ENCODE results near the gene CLEC18B. TPM values are rescaled to one million over a fixed set of nuclear protein-coding genes. Genes with fewer than 3 reads are reported as not detected.
"Not testable (repeated sequence)": the region's sequence is repeated elsewhere in the genome, so short reads cannot be mapped to it uniquely, and the experiment has no call there.

The CLEC18B gene
- total RNA-seq, 2 donors from 2014 or later = 0.38 to 0.55 TPM

DNA sequence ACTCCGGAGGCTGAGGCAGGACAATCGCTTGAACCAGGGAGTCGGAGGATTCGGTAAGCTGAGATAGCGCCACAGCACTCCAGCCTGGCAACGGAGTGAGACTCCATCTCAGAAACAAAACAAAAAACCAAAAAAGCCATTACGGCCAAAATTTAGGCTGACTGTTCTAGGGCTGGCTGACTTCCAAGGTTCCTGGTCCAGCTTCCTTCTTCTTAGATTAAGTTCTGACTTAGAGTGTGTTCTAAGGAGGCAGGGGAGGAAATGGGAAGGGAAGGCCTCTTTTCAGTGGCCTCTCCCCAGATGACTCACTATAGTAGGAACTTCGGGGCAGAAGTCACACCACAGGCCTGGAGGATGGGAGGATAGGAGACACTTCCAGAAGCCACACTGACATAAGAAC, 27.7 kb upstream of the CLEC18B start:
- peak; percentile 88 for DNase-seq
- ATAC-seq = peak; percentile 87 to 95
- intact Hi-C loops (cut with DNase I) = no loop called here

- DNase-seq (no peak), ATAC-seq (no peak)
- intact Hi-C loops (cut with DNase I) = no loop called here
Measured at GRCh38 chr16:74447578-74447977, 26.3 kb upstream of the CLEC18B start.

GRCh38 chr16:74446866-74447265, 25.6 kb upstream of the CLEC18B start:
- DNase-seq (no peak), ATAC-seq (no peak)
- intact Hi-C loops (cut with DNase I) = no loop called here

- intact Hi-C loops (cut with DNase I); DNase-seq; ATAC-seq: not testable (repeated sequence)
Measured at GRCh38 chr16:74443624-74444346, 22.5 kb upstream of the CLEC18B start.

DNA sequence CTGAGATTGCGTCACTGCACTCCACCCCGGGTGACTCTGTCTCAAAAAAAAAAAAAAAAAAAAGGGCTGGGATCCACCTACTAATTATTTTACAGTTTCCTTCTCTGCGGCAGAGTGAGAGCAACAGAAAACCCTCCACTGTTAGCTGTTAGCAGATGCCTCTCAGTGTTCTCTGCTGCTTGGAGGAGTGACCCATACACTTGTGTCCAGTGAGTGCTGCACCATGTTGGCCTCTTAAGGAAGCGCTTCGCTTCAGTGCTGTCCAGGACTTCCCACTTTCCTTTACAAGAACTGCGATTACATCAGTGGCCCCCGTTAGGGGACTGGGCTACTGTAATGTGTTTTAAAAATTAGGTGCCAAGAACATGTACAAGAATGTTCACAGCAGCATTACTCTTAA, 18.4 kb upstream of the CLEC18B start:
- no peak for DNase-seq

GRCh38 chr16:74438492-74438979, 17.3 kb upstream of the CLEC18B start:
- no peak for ATAC-seq
- intact Hi-C loops (cut with DNase I) = no loop called here

More for the DNA sequence above, 18.4 kb upstream of the CLEC18B start:
- ATAC-seq = no peak
- intact Hi-C loops (cut with DNase I) = no loop called here

DNA sequence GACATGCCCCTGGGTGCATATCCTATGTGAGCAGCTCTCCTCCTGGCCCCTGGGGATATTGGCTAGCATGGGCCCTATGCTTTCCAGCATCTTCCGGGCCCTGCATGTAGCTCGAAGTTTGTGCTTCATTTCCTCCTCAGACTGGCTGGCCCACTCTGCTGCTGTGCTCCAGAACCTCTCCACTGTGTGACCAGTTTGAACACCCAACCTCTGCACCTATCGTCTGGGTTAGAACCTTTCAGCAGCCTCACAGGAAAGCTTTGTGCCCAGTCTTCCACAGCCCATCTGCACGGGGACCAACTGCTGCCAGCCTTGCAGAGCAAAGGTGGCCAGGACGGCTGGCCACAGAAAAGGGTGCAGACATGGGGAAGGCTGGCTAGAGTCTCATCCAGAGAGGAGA, 10.2 kb upstream of the CLEC18B start:
- intact Hi-C loops (cut with DNase I) = no loop called here
- ATAC-seq = no peak

More at GRCh38 chr16:74438492-74438979, 17.3 kb upstream of the CLEC18B start:
- no peak for DNase-seq

GRCh38 chr16:74430036-74430712, 8.9 kb upstream of the CLEC18B start:
- peak; percentile 73 to 74 for ATAC-seq
- DNase-seq = peak; percentile 48
- intact Hi-C loops (cut with DNase I) = not testable (repeated sequence)

More for the DNA sequence above, 10.2 kb upstream of the CLEC18B start:
- no peak for DNase-seq

GRCh38 chr16:74428493-74428892, 7.2 kb upstream of the CLEC18B start:
- intact Hi-C loops (cut with DNase I); ATAC-seq: not testable (repeated sequence)

DNA sequence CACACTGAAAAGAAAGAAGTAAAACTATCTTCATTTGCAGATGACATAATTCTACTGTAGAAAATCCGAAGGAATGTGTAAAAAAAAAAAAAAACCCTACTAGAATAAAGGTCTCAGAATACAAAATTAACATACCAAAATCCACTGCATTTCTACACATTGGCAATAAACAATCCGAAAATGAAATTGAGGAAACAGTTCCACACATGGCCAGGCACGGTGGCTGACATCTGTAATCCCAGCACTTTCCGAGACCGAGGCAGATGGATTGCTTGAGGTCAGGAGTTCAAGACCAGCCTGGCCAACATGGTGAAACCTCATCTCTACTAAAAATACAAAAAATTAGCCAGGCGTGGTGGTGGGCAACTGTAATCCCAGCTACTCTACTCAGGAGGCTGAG, 4.5 kb upstream of the CLEC18B start:
- DNase-seq; ATAC-seq; intact Hi-C loops (cut with DNase I): not testable (repeated sequence)

More at GRCh38 chr16:74428493-74428892, 7.2 kb upstream of the CLEC18B start:
- DNase-seq = not testable (repeated sequence)

DNA sequence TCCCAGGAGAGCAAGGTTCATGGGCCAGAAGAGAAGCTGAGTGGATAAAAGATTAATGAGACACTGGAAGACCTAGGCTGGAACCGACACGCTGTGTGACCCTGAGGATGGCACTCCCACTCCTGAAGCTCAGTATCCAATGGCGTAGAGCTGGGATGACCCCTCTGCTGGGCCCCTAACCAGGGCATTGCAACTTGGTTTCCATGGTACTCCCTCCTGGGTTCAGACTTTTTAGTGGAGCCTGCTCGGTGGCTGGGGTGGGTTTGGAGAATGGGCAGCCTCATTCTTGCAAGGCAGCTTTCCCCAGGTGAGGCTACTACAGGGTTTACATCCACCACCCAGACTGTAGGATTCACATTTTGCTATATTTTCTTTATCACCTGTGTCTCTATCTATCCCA, 2.4 kb upstream of the CLEC18B start:
- DNase-seq; ATAC-seq; intact Hi-C loops (cut with DNase I): not testable (repeated sequence)

DNA sequence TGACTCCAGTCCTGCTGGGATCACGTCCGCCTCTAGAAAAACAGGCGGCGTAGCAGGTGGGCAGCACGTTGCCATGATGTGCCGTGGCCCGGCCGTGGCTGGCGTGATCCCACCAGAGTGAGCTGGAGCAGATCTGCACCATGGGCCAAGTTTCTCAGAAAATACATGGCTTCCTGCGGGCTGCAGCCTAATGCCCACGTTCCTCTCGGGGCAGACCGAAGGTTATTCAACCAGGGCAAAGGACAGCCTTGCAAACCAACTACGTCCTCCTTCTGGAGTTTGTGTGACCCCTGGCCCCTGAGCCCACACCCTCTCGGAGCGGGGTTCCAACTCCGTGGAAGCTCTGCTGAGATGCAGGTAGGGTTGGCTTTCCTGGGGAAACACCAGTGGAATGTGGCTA, 808 bp upstream of the CLEC18B start:
- intact Hi-C loops (cut with DNase I); ATAC-seq; DNase-seq: not testable (repeated sequence)

DNA sequence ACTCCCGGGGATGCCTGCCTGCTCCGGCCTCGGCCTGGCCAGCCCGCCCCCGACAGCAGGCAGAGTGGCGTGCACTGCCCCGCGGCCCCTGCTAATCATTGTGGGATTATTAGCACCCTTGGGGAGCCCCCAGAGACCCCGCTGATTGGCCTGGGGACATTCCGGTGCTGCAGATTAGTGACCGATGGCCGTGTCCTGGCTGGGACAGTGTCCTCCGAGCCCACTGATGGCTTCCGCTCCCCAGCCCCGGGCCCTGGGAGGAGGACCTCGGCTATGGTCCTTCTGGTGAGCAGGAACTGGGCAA, 156 bp upstream of the CLEC18B start:
- DNase-seq; ATAC-seq; intact Hi-C loops (cut with DNase I): not testable (repeated sequence)

GRCh38 chr16:74419811-74420210, 1.5 kb downstream of the CLEC18B start:
- DNase-seq; ATAC-seq; intact Hi-C loops (cut with DNase I): not testable (repeated sequence)

DNA sequence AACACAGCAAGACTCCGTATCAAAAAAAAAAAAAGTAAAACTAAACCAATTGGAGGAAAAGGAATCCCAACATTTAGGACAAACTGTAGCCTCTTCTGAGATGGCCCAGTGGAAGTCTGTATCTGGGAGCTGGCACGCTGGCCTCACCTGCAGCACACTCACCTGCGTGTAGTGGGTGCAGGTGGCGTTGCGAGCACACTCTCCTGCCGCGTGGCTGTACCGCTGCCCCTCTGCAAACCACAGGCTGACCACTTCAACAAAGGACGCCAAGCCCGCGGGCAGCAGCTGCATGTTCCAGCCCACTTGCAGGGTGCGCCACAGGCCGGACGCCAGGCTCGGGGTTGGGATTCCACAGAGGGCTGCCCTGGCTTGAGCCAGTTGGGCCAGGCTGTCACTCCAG, 3.4 kb downstream of the CLEC18B start:
- DNase-seq; ATAC-seq; intact Hi-C loops (cut with DNase I): not testable (repeated sequence)

DNA sequence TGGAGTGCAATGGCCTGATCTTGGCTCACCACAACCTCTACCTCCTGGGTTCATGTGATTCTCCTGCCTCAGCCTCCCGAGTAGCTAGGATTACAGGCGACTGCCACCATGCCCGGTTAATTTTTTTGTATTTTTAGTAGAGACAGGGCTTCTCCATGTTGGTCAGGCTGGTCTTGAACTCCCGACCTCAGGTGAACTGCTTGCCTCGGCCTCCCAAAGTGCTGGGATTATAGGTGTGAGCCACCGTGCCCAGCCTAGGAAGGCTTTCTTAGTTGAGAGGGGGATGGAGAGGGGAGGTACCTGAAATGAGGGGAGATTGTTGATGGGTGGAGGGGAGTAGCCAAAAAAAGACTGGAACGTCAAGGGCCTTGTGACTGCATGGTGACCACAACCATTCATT, 7.4 kb downstream of the CLEC18B start:
- DNase-seq; intact Hi-C loops (cut with DNase I); ATAC-seq: not testable (repeated sequence)

GRCh38 chr16:74413485-74413884, 7.8 kb downstream of the CLEC18B start:
- DNase-seq; intact Hi-C loops (cut with DNase I): not testable (repeated sequence)

GRCh38 chr16:74412775-74413390, 8.4 kb downstream of the CLEC18B start:
- intact Hi-C loops (cut with DNase I); DNase-seq: not testable (repeated sequence)
- peak in 1 of 2 donors; percentile 7 for ATAC-seq

More at GRCh38 chr16:74413485-74413884, 7.8 kb downstream of the CLEC18B start:
- ATAC-seq = not testable (repeated sequence)

DNA sequence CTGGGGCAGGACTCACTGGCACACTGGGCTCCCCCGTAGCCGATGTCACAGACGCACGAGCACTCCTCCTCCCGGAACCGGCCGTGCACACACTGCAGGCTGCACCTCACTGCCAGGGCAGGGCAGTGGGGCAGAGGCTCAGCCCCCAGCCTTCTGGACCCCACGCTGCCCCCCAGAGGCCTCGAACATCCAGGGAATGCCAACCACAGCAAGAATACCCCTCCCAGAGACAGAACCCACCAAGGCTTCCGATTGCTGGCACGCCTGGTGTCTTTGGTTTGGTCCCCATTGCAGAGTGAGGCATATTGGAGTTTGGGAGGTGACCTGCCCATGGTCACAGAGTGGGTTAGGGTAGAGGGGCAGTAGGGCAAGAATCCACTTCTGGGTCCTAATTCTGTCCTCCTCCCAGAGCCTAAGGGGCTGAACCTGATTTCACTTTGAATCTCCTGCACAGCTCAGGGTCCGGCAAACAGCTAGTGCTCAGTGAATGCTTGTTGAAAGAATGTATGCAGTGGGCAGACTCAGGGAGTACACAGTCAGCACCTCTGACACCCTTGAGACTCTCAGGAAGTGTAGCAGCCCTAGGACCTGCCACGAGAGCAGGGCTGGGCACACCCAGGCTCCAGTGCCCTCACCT, 9.0 kb downstream of the CLEC18B start:
- ATAC-seq; DNase-seq; intact Hi-C loops (cut with DNase I): not testable (repeated sequence)
